MM.1S (cell line): ENCODE results near the gene SURF1.

Source experiments
- DNase-seq: peaks from one replicate; pipeline ENCODE4 v3.0.0-alpha.2; 2015
- H2AFZ ChIP-seq: fragments of 300-600 bp; sonication (generic); 2 replicates; pipeline ENCODE4 v1.6.0; 2016; ENCODE audit warnings: antibody characterized with exemption, low read length
- H3F3A ChIP-seq: fragments of 300-600 bp; sonication (generic); 2 replicates; pipeline ENCODE4 v1.6.1; 2016; ENCODE audit warnings: mild to moderate bottlenecking, antibody characterized with exemption, low read length, moderate library complexity, mixed read lengths; ENCODE audit not compliant: insufficient read depth
- H3K27ac ChIP-seq: fragments of 300-600 bp; sonication (generic); 2 replicates; pipeline ENCODE4 v1.5.1; 2016; ENCODE audit warnings: mild to moderate bottlenecking, low read length
- H3K27me3 ChIP-seq: fragments of 300-600 bp; sonication (generic); replicated peaks from 2 replicates; pipeline ENCODE4 v1.6.0; 2016; ENCODE audit warnings: low read length; ENCODE audit not compliant: insufficient read depth
- H3K36me3 ChIP-seq: fragments of 300-600 bp; sonication (generic); replicated peaks from 2 replicates; pipeline ENCODE4 v1.6.1; 2016; ENCODE audit warnings: mild to moderate bottlenecking, low read length, mixed read lengths; ENCODE audit not compliant: insufficient read depth
- H3K4me1 ChIP-seq: fragments of 300-600 bp; sonication (generic); 2 replicates; pipeline ENCODE4 v1.6.1; 2016; ENCODE audit warnings: low read length, mixed read lengths
- H3K4me2 ChIP-seq: fragments of 300-600 bp; sonication (generic); 2 replicates; pipeline ENCODE4 v1.6.0; 2016; ENCODE audit warnings: low read depth, low read length
- H3K4me3 ChIP-seq: fragments of 300-600 bp; sonication (generic); 2 replicates; pipeline ENCODE4 v1.5.1; 2016; ENCODE audit warnings: low read length, mixed read lengths
- H3K79me2 ChIP-seq: fragments of 300-600 bp; sonication (generic); 2 replicates; pipeline ENCODE4 v1.6.1; 2016; ENCODE audit warnings: mixed run types, low read length, mixed read lengths
- H3K9ac ChIP-seq: fragments of 300-600 bp; sonication (generic); 2 replicates; pipeline ENCODE4 v1.6.1; 2016; ENCODE audit warnings: low read length, mixed read lengths
- H3K9me2 ChIP-seq: fragments of 300-600 bp; sonication (generic); replicated peaks from 2 replicates; pipeline ENCODE4 v1.6.1; 2016; ENCODE audit warnings: mild to moderate bottlenecking, low read length, mixed read lengths; ENCODE audit not compliant: insufficient read depth
- H3K9me3 ChIP-seq: fragments of 300-600 bp; sonication (generic); replicated peaks from 2 replicates; pipeline ENCODE4 v1.6.1; 2016; ENCODE audit warnings: mild to moderate bottlenecking, low read length, mixed read lengths; ENCODE audit not compliant: insufficient read depth
- H4K20me1 ChIP-seq: fragments of 300-600 bp; sonication (generic); 2 replicates; pipeline ENCODE4 v1.6.1; 2016; ENCODE audit warnings: mild to moderate bottlenecking, low read length, moderate library complexity, mixed read lengths; ENCODE audit not compliant: insufficient read depth
- EZH2 ChIP-seq: fragments of 300-600 bp; sonication (generic); optimal IDR thresholded peaks from 2 replicates; pipeline ENCODE3; 2017; ENCODE audit warnings: low read depth, mild to moderate bottlenecking, antibody characterized with exemption, low read length, mixed read lengths
- EZH2phosphoT487 ChIP-seq: fragments of 300-600 bp; sonication (generic); IDR thresholded peaks from 2 replicates; pipeline ENCODE4 v1.6.1; 2018; ENCODE audit warnings: antibody characterized with exemption, low read length
- TF ChIP-seq, protein P1 (sequence below): fragments of 300-600 bp; sonication (generic); IDR thresholded peaks from 2 replicates; pipeline ENCODE4 v1.5.1; 2016; ENCODE audit warnings: antibody characterized with exemption, low read length, mixed read lengths

SURF1 gene

DNA sequence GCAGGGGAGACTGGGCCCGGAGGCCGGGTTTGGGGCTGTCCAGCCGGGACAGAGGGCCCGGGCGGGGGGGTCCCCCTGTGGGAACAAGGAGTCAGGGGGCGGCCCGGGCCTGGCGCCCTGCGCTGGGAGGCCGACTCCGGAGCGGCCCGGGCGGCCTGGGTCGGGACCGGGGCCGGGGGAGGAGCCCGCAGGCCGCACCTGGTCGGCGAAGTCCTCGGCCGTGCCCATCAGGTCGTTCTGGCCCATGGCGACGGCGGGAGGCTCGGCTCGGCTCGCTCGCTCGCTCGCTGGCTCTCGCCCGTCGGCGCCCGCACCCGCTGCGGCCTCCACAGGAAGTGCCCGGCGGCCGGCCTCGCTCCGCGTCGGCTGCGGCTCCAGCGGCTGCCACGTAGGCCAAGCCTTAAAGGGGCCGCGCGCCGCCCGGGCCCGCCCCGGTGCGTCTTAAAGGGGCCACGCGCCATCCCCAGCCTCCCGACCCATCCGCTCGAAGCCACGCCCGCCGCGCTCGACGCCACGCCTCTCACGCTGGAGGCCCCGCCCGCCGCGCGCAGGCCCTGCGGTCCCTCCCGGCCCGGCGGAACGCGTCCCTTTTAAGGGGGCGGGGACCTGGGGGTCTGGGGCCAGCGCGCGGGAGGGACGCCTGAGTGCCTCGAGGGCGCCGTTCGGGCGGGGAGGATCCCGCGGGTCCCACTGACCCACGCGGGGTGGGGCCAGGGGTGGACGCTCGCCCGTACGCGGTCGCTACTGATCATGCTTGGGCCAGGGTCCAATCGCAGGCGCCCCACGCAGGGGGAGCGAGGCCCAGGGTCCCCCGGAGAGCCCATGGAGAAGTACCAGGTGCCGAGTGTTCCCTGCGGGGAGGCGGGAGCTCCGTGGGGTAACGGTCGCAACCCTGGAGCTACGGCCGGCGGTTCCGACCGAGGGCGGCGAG, 19.7 kb upstream of the SURF1 start, which contains the start of the genes STKLD1 and SURF4:
Gene STKLD1, plus strand, starts transcription at position 643 of the 931 bp plus-strand sequence. Its CDS starts 108 bp downstream, at position 751.
Gene SURF4, minus strand, starts transcription at position 337 of the 931 bp plus-strand sequence. Its CDS starts 91 bp downstream, at position 246.
- H3F3A ChIP-seq, result no peaks in the 10 kb centered on the region
- peak within 1 kb of the TSS; percentile 94 for H3K4me2 ChIP-seq
- H3K9ac ChIP-seq, result peak within 1 kb of the TSS; percentile 95
- TF ChIP-seq, protein P1, sequence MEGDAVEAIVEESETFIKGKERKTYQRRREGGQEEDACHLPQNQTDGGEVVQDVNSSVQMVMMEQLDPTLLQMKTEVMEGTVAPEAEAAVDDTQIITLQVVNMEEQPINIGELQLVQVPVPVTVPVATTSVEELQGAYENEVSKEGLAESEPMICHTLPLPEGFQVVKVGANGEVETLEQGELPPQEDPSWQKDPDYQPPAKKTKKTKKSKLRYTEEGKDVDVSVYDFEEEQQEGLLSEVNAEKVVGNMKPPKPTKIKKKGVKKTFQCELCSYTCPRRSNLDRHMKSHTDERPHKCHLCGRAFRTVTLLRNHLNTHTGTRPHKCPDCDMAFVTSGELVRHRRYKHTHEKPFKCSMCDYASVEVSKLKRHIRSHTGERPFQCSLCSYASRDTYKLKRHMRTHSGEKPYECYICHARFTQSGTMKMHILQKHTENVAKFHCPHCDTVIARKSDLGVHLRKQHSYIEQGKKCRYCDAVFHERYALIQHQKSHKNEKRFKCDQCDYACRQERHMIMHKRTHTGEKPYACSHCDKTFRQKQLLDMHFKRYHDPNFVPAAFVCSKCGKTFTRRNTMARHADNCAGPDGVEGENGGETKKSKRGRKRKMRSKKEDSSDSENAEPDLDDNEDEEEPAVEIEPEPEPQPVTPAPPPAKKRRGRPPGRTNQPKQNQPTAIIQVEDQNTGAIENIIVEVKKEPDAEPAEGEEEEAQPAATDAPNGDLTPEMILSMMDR, result no peak
- TF ChIP-seq EZH2 (no peak), EZH2phosphoT487 (no peak)
- no peaks in the 10 kb centered on the region for H3K9me2 ChIP-seq
- peaks cover 17% of the 10 kb centered on the region; the same call in 1 of the 2 replicates for H4K20me1 ChIP-seq
- H3K27me3 ChIP-seq, result peaks cover 29% of the 10 kb centered on the region
- H3K4me1 ChIP-seq, result no peaks in the 10 kb centered on the region
- H3K36me3 ChIP-seq, result no peaks in the 10 kb centered on the region; the same call in 1 of the 2 replicates
- H3K27ac ChIP-seq, result peak within 1 kb of the TSS; percentile 32; the same call in 1 of the 2 replicates
- H3K4me3 ChIP-seq, result peak within 1 kb of the TSS; percentile 99
- H3K9me3 ChIP-seq, result no peaks in the 10 kb centered on the region
- peak within 1 kb of the TSS; percentile 98 for H2AFZ ChIP-seq
- peak; percentile 96 for DNase-seq
- H3K79me2 ChIP-seq, result peaks cover 47% of the 10 kb centered on the region

DNA sequence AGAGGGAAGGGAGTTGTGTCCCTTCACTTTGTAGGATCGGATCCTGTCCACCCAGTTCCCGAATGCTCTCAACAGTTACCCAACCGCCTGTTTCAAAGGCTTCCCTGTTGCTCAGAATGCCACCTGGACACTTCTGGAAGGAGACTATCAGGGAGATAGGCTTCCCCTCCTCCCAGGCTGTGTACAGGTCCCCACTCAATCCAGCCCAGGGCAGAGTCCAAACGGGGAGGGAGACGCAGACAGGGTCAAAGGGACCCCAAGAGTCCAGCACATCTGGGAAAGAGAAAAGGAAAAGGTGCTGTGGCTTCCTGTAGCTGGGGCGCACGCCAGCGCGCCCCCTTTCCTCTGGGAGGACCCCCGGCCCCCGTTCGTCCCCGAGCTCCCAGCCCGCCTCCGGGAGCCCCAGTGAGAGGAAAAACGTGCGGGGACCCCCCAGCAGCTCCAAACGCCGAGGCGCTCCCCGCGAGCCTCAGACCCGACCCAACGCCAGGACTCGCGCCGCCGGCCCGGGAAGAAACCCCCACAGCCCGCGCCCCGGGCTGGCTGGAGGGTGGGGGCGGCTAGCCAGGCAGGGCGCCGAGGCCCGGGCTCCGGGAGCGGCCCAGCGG, 18.9 kb upstream of the SURF1 start:
- peak overlapping the region; percentile 32; the same call in 1 of the 2 replicates for H3K27ac ChIP-seq
- no peak for TF ChIP-seq EZH2phosphoT487
- TF ChIP-seq, protein P1, result 0 out of 2 replicates have a peak, but pooled peaks have one; percentile 6
- no peak for TF ChIP-seq EZH2
- no peaks in the 10 kb centered on the region for H3K4me1 ChIP-seq
- no peaks in the 10 kb centered on the region for H3F3A ChIP-seq
- H3K9ac ChIP-seq, result peak overlapping the region; percentile 95
- H3K9me2 ChIP-seq, result no peaks in the 10 kb centered on the region
- peak overlapping the region; percentile 91 for H3K4me2 ChIP-seq
- peak overlapping the region; percentile 38; the same call in 1 of the 2 replicates for H2AFZ ChIP-seq
- H3K9me3 ChIP-seq, result no peaks in the 10 kb centered on the region
- DNase-seq, result peak; percentile 40
- peaks cover 26% of the 10 kb centered on the region for H3K27me3 ChIP-seq
- H3K4me3 ChIP-seq, result peak overlapping the region; percentile 99
- peaks cover 55% of the 10 kb centered on the region for H3K79me2 ChIP-seq
- no peaks in the 10 kb centered on the region; the same call in 1 of the 2 replicates for H3K36me3 ChIP-seq
- peaks cover 24% of the 10 kb centered on the region for H4K20me1 ChIP-seq

DNA sequence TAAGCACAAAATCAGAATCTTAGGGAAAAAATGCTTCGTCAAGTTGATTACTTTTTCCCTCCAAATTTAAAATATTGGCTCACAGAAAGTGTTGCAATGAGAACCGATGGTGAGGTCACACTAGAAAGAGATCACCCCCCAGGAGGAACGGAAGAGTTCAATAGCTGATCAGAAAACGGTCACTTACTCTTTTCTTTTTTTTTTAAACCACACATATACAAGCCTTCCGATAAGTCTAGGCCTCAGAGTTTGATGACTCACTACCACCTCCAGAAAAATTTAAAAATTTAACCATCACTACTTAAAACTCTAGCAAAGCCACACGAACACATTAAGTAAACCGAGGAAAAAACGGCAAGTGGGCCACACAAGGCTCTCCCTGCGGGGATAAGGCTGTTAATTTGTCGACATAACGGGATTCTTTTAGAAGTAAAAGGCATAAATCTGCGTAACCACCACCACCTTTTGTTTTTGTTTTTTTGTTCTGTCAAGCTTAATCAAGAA, 18.4 kb upstream of the SURF1 start:
- no peaks in the 10 kb centered on the region for H3K4me1 ChIP-seq
- H3K9ac ChIP-seq, result peak overlapping the region; percentile 95
- H3K4me3 ChIP-seq, result peak overlapping the region; percentile 99
- no peak overlapping the region for H2AFZ ChIP-seq
- H4K20me1 ChIP-seq, result peaks cover 28% of the 10 kb centered on the region
- peak; percentile 6 for DNase-seq
- no peak overlapping the region for H3K27ac ChIP-seq
- peak overlapping the region; percentile 91 for H3K4me2 ChIP-seq
- peaks cover 61% of the 10 kb centered on the region for H3K79me2 ChIP-seq
- H3K27me3 ChIP-seq, result peaks cover 26% of the 10 kb centered on the region
- no peaks in the 10 kb centered on the region for H3K9me3 ChIP-seq
- no peaks in the 10 kb centered on the region for H3K9me2 ChIP-seq
- no peaks in the 10 kb centered on the region; the same call in 1 of the 2 replicates for H3K36me3 ChIP-seq
- H3F3A ChIP-seq, result no peaks in the 10 kb centered on the region
- no peak for TF ChIP-seq EZH2phosphoT487
- TF ChIP-seq EZH2, result no peak
- TF ChIP-seq, protein P1, result no peak
